Measurements from ENCODE around the gene BMPR1B.

DNA sequence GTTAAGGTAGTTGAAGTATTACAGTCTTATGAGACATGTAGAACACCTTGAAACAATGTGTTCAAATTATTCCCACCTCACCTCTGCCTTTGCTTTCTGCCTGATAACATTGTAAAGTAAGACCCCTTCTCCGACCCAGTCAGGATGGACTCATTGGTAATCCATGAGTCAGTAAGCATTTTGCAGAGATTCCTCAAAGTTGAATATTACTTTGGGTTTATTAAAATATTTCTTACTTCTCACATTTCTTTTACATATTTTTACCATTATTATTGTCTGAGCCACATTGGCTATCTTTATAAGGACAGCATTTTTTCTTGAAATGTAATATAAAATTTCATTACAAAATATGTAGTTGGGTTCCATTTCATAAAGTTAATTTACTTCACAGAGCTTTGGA is 201.6 kb downstream of the BMPR1B start:
- TF ChIP-seq, protein P1, sequence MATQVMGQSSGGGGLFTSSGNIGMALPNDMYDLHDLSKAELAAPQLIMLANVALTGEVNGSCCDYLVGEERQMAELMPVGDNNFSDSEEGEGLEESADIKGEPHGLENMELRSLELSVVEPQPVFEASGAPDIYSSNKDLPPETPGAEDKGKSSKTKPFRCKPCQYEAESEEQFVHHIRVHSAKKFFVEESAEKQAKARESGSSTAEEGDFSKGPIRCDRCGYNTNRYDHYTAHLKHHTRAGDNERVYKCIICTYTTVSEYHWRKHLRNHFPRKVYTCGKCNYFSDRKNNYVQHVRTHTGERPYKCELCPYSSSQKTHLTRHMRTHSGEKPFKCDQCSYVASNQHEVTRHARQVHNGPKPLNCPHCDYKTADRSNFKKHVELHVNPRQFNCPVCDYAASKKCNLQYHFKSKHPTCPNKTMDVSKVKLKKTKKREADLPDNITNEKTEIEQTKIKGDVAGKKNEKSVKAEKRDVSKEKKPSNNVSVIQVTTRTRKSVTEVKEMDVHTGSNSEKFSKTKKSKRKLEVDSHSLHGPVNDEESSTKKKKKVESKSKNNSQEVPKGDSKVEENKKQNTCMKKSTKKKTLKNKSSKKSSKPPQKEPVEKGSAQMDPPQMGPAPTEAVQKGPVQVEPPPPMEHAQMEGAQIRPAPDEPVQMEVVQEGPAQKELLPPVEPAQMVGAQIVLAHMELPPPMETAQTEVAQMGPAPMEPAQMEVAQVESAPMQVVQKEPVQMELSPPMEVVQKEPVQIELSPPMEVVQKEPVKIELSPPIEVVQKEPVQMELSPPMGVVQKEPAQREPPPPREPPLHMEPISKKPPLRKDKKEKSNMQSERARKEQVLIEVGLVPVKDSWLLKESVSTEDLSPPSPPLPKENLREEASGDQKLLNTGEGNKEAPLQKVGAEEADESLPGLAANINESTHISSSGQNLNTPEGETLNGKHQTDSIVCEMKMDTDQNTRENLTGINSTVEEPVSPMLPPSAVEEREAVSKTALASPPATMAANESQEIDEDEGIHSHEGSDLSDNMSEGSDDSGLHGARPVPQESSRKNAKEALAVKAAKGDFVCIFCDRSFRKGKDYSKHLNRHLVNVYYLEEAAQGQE (IDR thresholded peaks at IDR 0.05; ENCODE audit: insufficient replicate concordance, low read depth): no peak
- TF ChIP-seq GABPA (IDR thresholded peaks at IDR 0.05; ENCODE audit: low read depth): no peak
- TF ChIP-seq, protein P2, sequence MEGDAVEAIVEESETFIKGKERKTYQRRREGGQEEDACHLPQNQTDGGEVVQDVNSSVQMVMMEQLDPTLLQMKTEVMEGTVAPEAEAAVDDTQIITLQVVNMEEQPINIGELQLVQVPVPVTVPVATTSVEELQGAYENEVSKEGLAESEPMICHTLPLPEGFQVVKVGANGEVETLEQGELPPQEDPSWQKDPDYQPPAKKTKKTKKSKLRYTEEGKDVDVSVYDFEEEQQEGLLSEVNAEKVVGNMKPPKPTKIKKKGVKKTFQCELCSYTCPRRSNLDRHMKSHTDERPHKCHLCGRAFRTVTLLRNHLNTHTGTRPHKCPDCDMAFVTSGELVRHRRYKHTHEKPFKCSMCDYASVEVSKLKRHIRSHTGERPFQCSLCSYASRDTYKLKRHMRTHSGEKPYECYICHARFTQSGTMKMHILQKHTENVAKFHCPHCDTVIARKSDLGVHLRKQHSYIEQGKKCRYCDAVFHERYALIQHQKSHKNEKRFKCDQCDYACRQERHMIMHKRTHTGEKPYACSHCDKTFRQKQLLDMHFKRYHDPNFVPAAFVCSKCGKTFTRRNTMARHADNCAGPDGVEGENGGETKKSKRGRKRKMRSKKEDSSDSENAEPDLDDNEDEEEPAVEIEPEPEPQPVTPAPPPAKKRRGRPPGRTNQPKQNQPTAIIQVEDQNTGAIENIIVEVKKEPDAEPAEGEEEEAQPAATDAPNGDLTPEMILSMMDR (IDR thresholded peaks at IDR 0.05; ENCODE audit: insufficient read depth, low read length): no peak

All from HL-60 (cell line).